ENCODE data around the gene OR4D11. TPM values are rescaled to one million over a fixed set of nuclear protein-coding genes. Genes with fewer than 3 reads are reported as not detected.

OR4D11 gene
- total RNA-seq = not detected
- not detected for total RNA-seq (2013)
- 0 reads per million in 29 experiments for total RNA-seq

- DNase-seq = no peak
- Histone ChIP-seq H3K27ac (ENCODE audit: low read length) (no peak within 1 kb of the TSS), H3K4me3 (ENCODE audit: control insufficient read depth in 1 of 2, extremely low read depth in 1 of 2, low read length in 1 of 2) (no peak within 1 kb of the TSS), H3K4me1 (ENCODE audit: control insufficient read depth in 1 of 2, extremely low read depth in 1 of 2, insufficient read depth in 2 of 2, low read length in 2 of 2) (no peaks in the 10 kb centered on the region), H3K27me3 (replicated peaks in 1 of 2; ENCODE audit: control insufficient read depth in 2 of 2, extremely low read depth in 1 of 2, insufficient read depth in 2 of 2, low read length in 1 of 2) (peaks cover 0 to 2% of the 10 kb centered on the region in 2 experiments), H3K36me3 (ENCODE audit: control insufficient read depth in 2 of 2, extremely low read depth in 1 of 2, insufficient read depth in 1 of 2, low read length in 1 of 2) (no peaks in the 10 kb centered on the region), H3K9me3 (no peaks in the 10 kb centered on the region)
- no peak within 1 kb of the TSS for H3K27ac Mint-ChIP-seq
- CTCF ChIA-PET = interaction anchor here in 1 of 2 donors (0.6 kb wide), 1 partner anchor 347 kb away, joined by 3 read pairs; no protein-coding TSS in a partner anchor
- H3K27me3 Mint-ChIP-seq = peaks cover 7 to 9% of the 10 kb centered on the region in 2 donors
- peaks cover 0 to 2% (median 0%) of the 10 kb centered on the region in 3 donors for H3K4me1 Mint-ChIP-seq
- H3K4me3 Mint-ChIP-seq = no peak within 1 kb of the TSS
- POLR2A ChIA-PET = interaction anchor here in 1 of 2 donors (0.6 kb wide), 1 partner anchor 26 kb away, joined by 5 read pairs; no protein-coding TSS in a partner anchor
- ATAC-seq (replicated peaks in 1 of 4) = no peak
- H3K9me3 Mint-ChIP-seq = no peaks in the 10 kb centered on the region
- H3K36me3 Mint-ChIP-seq = no peaks in the 10 kb centered on the region
These were observed at the start of gene OR4D11 for GRCh38 chr11:59503276-59503675. TSS of gene OR4D11 (plus strand) at chr11:59503576. CDS start at chr11:59503576, 0 bp downstream.

GRCh38 chr11:59456661-59457060, 46.7 kb upstream of the OR4D11 start, which contains the start of gene OR4D6:
TSS of gene OR4D6 (plus strand) at chr11:59456961. CDS start at chr11:59456961, 0 bp downstream.
- ChIA-PET POLR2A (no interaction called here), CTCF (no interaction called here)
- Mint-ChIP-seq H3K36me3 (no peaks in the 10 kb centered on the region), H3K9me3 (no peaks in the 10 kb centered on the region), H3K27me3 (peaks cover 13 to 23% of the 10 kb centered on the region in 2 donors), H3K4me1 (no peaks in the 10 kb centered on the region), H3K27ac (no peak within 1 kb of the TSS), H3K4me3 (no peak within 1 kb of the TSS)
- ATAC-seq (replicated peaks in 1 of 4) (no peak), DNase-seq (no peak)
- WGBS (ENCODE audit: insufficient coverage) = no CpG with 5 or more reads among the region's 2 CpGs
- Histone ChIP-seq H3K4me1 (ENCODE audit: control insufficient read depth in 1 of 2, extremely low read depth in 1 of 2, insufficient read depth in 2 of 2, low read length in 2 of 2) (no peaks in the 10 kb centered on the region), H3K27ac (ENCODE audit: low read length) (no peak within 1 kb of the TSS), H3K4me3 (ENCODE audit: control insufficient read depth in 1 of 2, extremely low read depth in 1 of 2, low read length in 1 of 2) (no peak within 1 kb of the TSS), H3K36me3 (ENCODE audit: control insufficient read depth in 2 of 2, extremely low read depth in 1 of 2, insufficient read depth in 1 of 2, low read length in 1 of 2) (no peaks in the 10 kb centered on the region), H3K27me3 (replicated peaks in 1 of 2; ENCODE audit: control insufficient read depth in 2 of 2, extremely low read depth in 1 of 2, insufficient read depth in 2 of 2, low read length in 1 of 2) (peaks cover 0 to 7% of the 10 kb centered on the region in 2 experiments), H3K9me3 (no peaks in the 10 kb centered on the region)

DNA sequence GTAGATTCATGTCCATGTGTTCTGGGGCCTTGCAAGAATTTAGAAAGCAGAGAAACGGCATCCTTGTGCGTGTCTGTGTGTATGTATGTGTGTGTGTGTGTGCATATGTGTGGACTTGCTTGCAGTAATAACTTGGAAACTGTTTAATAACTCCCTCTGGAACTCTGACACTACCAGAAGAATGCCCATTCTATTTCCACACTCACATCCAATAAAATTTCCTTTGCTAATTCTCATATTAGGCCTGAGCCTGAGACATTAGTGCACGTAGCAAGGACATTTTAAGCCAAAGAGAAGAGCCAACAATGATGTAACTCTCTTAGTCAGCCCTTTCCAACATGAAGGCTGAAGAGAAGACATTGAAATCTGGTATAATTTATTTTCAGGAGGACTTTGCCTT, 43.5 kb upstream of the OR4D11 start:
- no peaks in the 10 kb centered on the region for H3K4me1 ChIP-seq (ENCODE audit: control insufficient read depth in 1 of 2, extremely low read depth in 1 of 2, insufficient read depth in 2 of 2, low read length in 2 of 2)
- no peak overlapping the region for H3K27ac ChIP-seq (ENCODE audit: low read length)
- Mint-ChIP-seq H3K27me3 (peaks cover 21 to 34% of the 10 kb centered on the region in 2 donors), H3K4me3 (no peak overlapping the region), H3K9me3 (no peaks in the 10 kb centered on the region), H3K4me1 (no peaks in the 10 kb centered on the region), H3K27ac (no peak overlapping the region), H3K36me3 (no peaks in the 10 kb centered on the region)
- H3K9me3 ChIP-seq = no peaks in the 10 kb centered on the region
- POLR2A ChIA-PET = no interaction called here
- ATAC-seq (replicated peaks in 1 of 4) (no peak), DNase-seq (no peak)
- H3K4me3 ChIP-seq (ENCODE audit: control insufficient read depth in 1 of 2, extremely low read depth in 1 of 2, low read length in 1 of 2) = no peak overlapping the region
- H3K27me3 ChIP-seq (replicated peaks in 1 of 2; ENCODE audit: control insufficient read depth in 2 of 2, extremely low read depth in 1 of 2, insufficient read depth in 2 of 2, low read length in 1 of 2) = peaks cover 0 to 6% of the 10 kb centered on the region in 2 experiments
- WGBS (ENCODE audit: insufficient coverage) = no CpG with 5 or more reads among the region's 3 CpGs
- CTCF ChIA-PET = no interaction called here
- no peaks in the 10 kb centered on the region for H3K36me3 ChIP-seq (ENCODE audit: control insufficient read depth in 2 of 2, extremely low read depth in 1 of 2, insufficient read depth in 1 of 2, low read length in 1 of 2)

- Mint-ChIP-seq H3K4me3 (no peak overlapping the region), H3K27ac (no peak overlapping the region), H3K27me3 (peaks cover 18 to 29% of the 10 kb centered on the region in 2 donors), H3K36me3 (no peaks in the 10 kb centered on the region), H3K9me3 (no peaks in the 10 kb centered on the region), H3K4me1 (no peaks in the 10 kb centered on the region)
- DNase-seq (no peak), ATAC-seq (replicated peaks in 1 of 4) (no peak)
- Histone ChIP-seq H3K4me3 (ENCODE audit: control insufficient read depth in 1 of 2, extremely low read depth in 1 of 2, low read length in 1 of 2) (no peak overlapping the region), H3K36me3 (ENCODE audit: control insufficient read depth in 2 of 2, extremely low read depth in 1 of 2, insufficient read depth in 1 of 2, low read length in 1 of 2) (no peaks in the 10 kb centered on the region), H3K27me3 (replicated peaks in 1 of 2; ENCODE audit: control insufficient read depth in 2 of 2, extremely low read depth in 1 of 2, insufficient read depth in 2 of 2, low read length in 1 of 2) (peaks cover 0 to 3% of the 10 kb centered on the region in 2 experiments), H3K27ac (ENCODE audit: low read length) (no peak overlapping the region), H3K9me3 (no peaks in the 10 kb centered on the region), H3K4me1 (ENCODE audit: control insufficient read depth in 1 of 2, extremely low read depth in 1 of 2, insufficient read depth in 2 of 2, low read length in 2 of 2) (no peaks in the 10 kb centered on the region)
- WGBS (ENCODE audit: insufficient coverage) = 82% methylated on average over 2 of the region's 5 CpGs
- ChIA-PET CTCF (no interaction called here), POLR2A (no interaction called here)
These were observed 40.2 kb upstream of the OR4D11 start for GRCh38 chr11:59463190-59463641.

- ATAC-seq (replicated peaks in 1 of 4) (no peak), DNase-seq (no peak)
- Histone ChIP-seq H3K27ac (ENCODE audit: low read length) (no peak within 1 kb of the TSS), H3K4me1 (ENCODE audit: control insufficient read depth in 1 of 2, extremely low read depth in 1 of 2, insufficient read depth in 2 of 2, low read length in 2 of 2) (no peaks in the 10 kb centered on the region), H3K4me3 (ENCODE audit: control insufficient read depth in 1 of 2, extremely low read depth in 1 of 2, low read length in 1 of 2) (no peak within 1 kb of the TSS), H3K27me3 (replicated peaks in 1 of 2; ENCODE audit: control insufficient read depth in 2 of 2, extremely low read depth in 1 of 2, insufficient read depth in 2 of 2, low read length in 1 of 2) (peaks cover 0 to 3% of the 10 kb centered on the region in 2 experiments), H3K36me3 (ENCODE audit: control insufficient read depth in 2 of 2, extremely low read depth in 1 of 2, insufficient read depth in 1 of 2, low read length in 1 of 2) (no peaks in the 10 kb centered on the region), H3K9me3 (no peaks in the 10 kb centered on the region)
- no peaks in the 10 kb centered on the region for H3K9me3 Mint-ChIP-seq
- peaks cover 23 to 26% of the 10 kb centered on the region in 2 donors for H3K27me3 Mint-ChIP-seq
- no peak within 1 kb of the TSS for H3K4me3 Mint-ChIP-seq
- no peak within 1 kb of the TSS for H3K27ac Mint-ChIP-seq
- no peaks in the 10 kb centered on the region for H3K36me3 Mint-ChIP-seq
- CTCF ChIA-PET = no interaction called here
- POLR2A ChIA-PET = no interaction called here
- no peaks in the 10 kb centered on the region for H3K4me1 Mint-ChIP-seq
These were observed 30.4 kb upstream of the OR4D11 start, which contains the start of gene OR4D10 for GRCh38 chr11:59473015-59473414. TSS of gene OR4D10 (plus strand) at chr11:59473315. CDS start at chr11:59477430, 4,115 bp downstream.

DNA sequence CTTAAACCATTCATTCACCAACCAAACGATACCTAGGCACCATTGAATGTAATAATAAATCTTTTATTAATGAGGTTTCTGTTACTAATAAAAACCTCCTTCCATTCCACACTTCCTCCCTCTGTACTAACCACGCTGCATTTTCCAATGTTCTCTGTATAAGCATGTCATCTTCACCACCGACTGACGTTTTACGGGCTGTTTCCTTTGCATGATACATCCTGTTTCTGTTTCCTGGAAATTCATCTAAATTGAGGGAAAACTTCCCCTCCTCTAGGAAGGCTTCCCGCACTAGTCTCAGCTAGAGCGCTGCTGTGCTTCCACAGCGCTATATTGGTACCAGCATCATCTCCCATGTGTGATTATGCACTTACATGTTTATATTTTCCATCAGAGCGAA, 28.2 kb upstream of the OR4D11 start:
- Histone ChIP-seq H3K9me3 (no peaks in the 10 kb centered on the region), H3K4me1 (ENCODE audit: control insufficient read depth in 1 of 2, extremely low read depth in 1 of 2, insufficient read depth in 2 of 2, low read length in 2 of 2) (no peaks in the 10 kb centered on the region), H3K27me3 (replicated peaks in 1 of 2; ENCODE audit: control insufficient read depth in 2 of 2, extremely low read depth in 1 of 2, insufficient read depth in 2 of 2, low read length in 1 of 2) (peaks cover 0 to 2% of the 10 kb centered on the region in 2 experiments), H3K27ac (ENCODE audit: low read length) (no peak overlapping the region), H3K36me3 (ENCODE audit: control insufficient read depth in 2 of 2, extremely low read depth in 1 of 2, insufficient read depth in 1 of 2, low read length in 1 of 2) (no peaks in the 10 kb centered on the region), H3K4me3 (ENCODE audit: control insufficient read depth in 1 of 2, extremely low read depth in 1 of 2, low read length in 1 of 2) (no peak overlapping the region)
- POLR2A ChIA-PET = no interaction called here
- no peaks in the 10 kb centered on the region for H3K9me3 Mint-ChIP-seq
- no peak overlapping the region for H3K27ac Mint-ChIP-seq
- H3K27me3 Mint-ChIP-seq = peaks cover 18 to 22% of the 10 kb centered on the region in 2 donors
- H3K4me1 Mint-ChIP-seq = no peaks in the 10 kb centered on the region
- CTCF ChIA-PET = no interaction called here
- no peak overlapping the region for H3K4me3 Mint-ChIP-seq
- no peak for DNase-seq
- H3K36me3 Mint-ChIP-seq = no peaks in the 10 kb centered on the region
- WGBS (ENCODE audit: insufficient coverage) = 56% methylated on average over 7 of the region's 9 CpGs
- no peak for ATAC-seq (replicated peaks in 1 of 4)

DNA sequence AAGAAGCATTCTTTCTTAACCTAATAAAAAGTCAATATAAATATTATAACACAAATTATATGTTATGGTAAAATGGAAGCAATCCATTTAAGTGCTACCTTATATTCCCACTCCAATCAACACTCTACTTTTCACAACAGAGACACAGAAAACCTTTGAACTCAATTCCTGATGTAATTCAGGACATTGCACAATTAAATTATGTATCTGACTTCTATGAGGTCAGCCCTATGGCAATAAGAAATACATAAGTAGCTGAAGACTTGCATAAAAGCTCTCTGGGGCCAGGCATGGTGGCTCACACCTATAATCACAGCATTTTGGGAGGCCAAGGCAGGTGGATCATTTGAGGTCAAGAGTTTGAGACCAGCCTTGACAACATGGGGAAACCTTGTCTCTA, 23.5 kb upstream of the OR4D11 start:
- Histone ChIP-seq H3K36me3 (ENCODE audit: control insufficient read depth in 2 of 2, extremely low read depth in 1 of 2, insufficient read depth in 1 of 2, low read length in 1 of 2) (no peaks in the 10 kb centered on the region), H3K27ac (ENCODE audit: low read length) (no peak overlapping the region), H3K9me3 (no peaks in the 10 kb centered on the region), H3K4me1 (ENCODE audit: control insufficient read depth in 1 of 2, extremely low read depth in 1 of 2, insufficient read depth in 2 of 2, low read length in 2 of 2) (no peaks in the 10 kb centered on the region), H3K27me3 (replicated peaks in 1 of 2; ENCODE audit: control insufficient read depth in 2 of 2, extremely low read depth in 1 of 2, insufficient read depth in 2 of 2, low read length in 1 of 2) (peaks cover 0 to 5% of the 10 kb centered on the region in 2 experiments), H3K4me3 (ENCODE audit: control insufficient read depth in 1 of 2, extremely low read depth in 1 of 2, low read length in 1 of 2) (no peak overlapping the region)
- Mint-ChIP-seq H3K27ac (no peak overlapping the region), H3K4me3 (no peak overlapping the region), H3K27me3 (peaks cover 11 to 15% of the 10 kb centered on the region in 2 donors), H3K4me1 (no peaks in the 10 kb centered on the region), H3K9me3 (no peaks in the 10 kb centered on the region), H3K36me3 (no peaks in the 10 kb centered on the region)
- CTCF ChIA-PET = no interaction called here
- DNase-seq (no peak), ATAC-seq (replicated peaks in 1 of 4) (no peak)
- POLR2A ChIA-PET = interaction anchor here in 1 of 2 donors (0.6 kb wide), 1 partner anchor 86 kb away, joined by 3 read pairs; no protein-coding TSS in a partner anchor

Data from T-cell (primary cell).